DOHH2 (cell line): Measurements from ENCODE around the gene AKAIN1.
A peak's percentile ranks its signal among the peaks of the same experiment; 100 is the strongest.

ENCODE experiments used
- H3F3A ChIP-seq: fragments of 200-600 bp; sonication (generic), shearing (Covaris generic); 2 replicates; pipeline ENCODE4 v1.6.0; 2016; ENCODE audit warnings: antibody characterized with exemption, mild to moderate bottlenecking; ENCODE audit not compliant: control insufficient read depth, insufficient read depth
- H3K27ac ChIP-seq: fragments of 200-600 bp; sonication (generic); 2 replicates; pipeline ENCODE4 v1.5.1; 2014; ENCODE audit warnings: low read depth, mild to moderate bottlenecking, low read length, moderate library complexity
- H3K27me3 ChIP-seq: fragments of 200-600 bp; sonication (generic); 2 replicates; pipeline ENCODE4 v1.6.1; 2014; ENCODE audit warnings: mild to moderate bottlenecking, low read length, mixed read lengths; ENCODE audit not compliant: control insufficient read depth
- H3K36me3 ChIP-seq: fragments of 200-600 bp; sonication (generic); 2 replicates; pipeline ENCODE4 v1.6.1; 2014; ENCODE audit warnings: mild to moderate bottlenecking, low read length, moderate library complexity, mixed read lengths; ENCODE audit not compliant: control insufficient read depth
- H3K4me1 ChIP-seq: fragments of 200-600 bp; sonication (generic); 2 replicates; pipeline ENCODE4 v1.6.1; 2014; ENCODE audit warnings: mild to moderate bottlenecking, low read length, mixed read lengths; ENCODE audit not compliant: control insufficient read depth
- H3K4me2 ChIP-seq: fragments of 200-600 bp; sonication (generic); 2 replicates; pipeline ENCODE4 v1.6.0; 2014; ENCODE audit warnings: mild to moderate bottlenecking, low read length, moderate library complexity
- H3K4me3 ChIP-seq: fragments of 200-600 bp; sonication (generic); 2 replicates; pipeline ENCODE4 v1.5.1; 2014; ENCODE audit warnings: mild to moderate bottlenecking, low read length, mixed read lengths
- H3K79me2 ChIP-seq: fragments of 200-600 bp; sonication (generic); 2 replicates; pipeline ENCODE4 v1.6.1; 2014; ENCODE audit warnings: mild to moderate bottlenecking, low read length, mixed read lengths; ENCODE audit not compliant: control insufficient read depth
- H3K9me2 ChIP-seq: fragments of 200-600 bp; sonication (generic); replicated peaks from 2 replicates; pipeline ENCODE4 v1.6.1; 2014; ENCODE audit warnings: mild to moderate bottlenecking, low read length, mixed read lengths; ENCODE audit not compliant: control insufficient read depth
- H3K9me3 ChIP-seq: fragments of 200-600 bp; sonication (generic); 2 replicates; pipeline ENCODE4 v1.6.1; 2014; ENCODE audit warnings: antibody characterized with exemption, low read length, mixed read lengths; ENCODE audit not compliant: control insufficient read depth, insufficient read depth
- H4K20me1 ChIP-seq: fragments of 200-600 bp; sonication (generic); 2 replicates; pipeline ENCODE4 v1.6.0; 2014; ENCODE audit warnings: low read depth, mild to moderate bottlenecking, antibody characterized with exemption, low read length, moderate library complexity; ENCODE audit not compliant: control insufficient read depth, insufficient read depth
- CTCF ChIP-seq: fragments of 200-600 bp; sonication (generic); IDR thresholded peaks from one replicate; pipeline ENCODE4 v1.5.1; 2014; ENCODE audit warnings: antibody characterized with exemption, mild to moderate bottlenecking, low read depth, low read length; ENCODE audit not compliant: poor library complexity, severe bottlenecking
- EZH2phosphoT487 ChIP-seq: fragments of 200-600 bp; sonication (generic); IDR thresholded peaks from 2 replicates; pipeline ENCODE4 v1.6.1; 2017; ENCODE audit warnings: borderline replicate concordance, mild to moderate bottlenecking, antibody characterized with exemption, low read length, moderate library complexity, mixed read lengths

Gene AKAIN1

GRCh38 chr18:5106730-5107129, 90.3 kb downstream of the AKAIN1 start:
- Histone ChIP-seq H3K4me3 (no peak overlapping the region), H3K9me2 (no peaks in the 10 kb centered on the region), H3K27me3 (peaks cover 4% of the 10 kb centered on the region; the same call in 1 of the 2 replicates), H3K4me1 (no peaks in the 10 kb centered on the region), H3K27ac (no peak overlapping the region), H3K79me2 (no peaks in the 10 kb centered on the region), H4K20me1 (no peaks in the 10 kb centered on the region), H3K4me2 (no peak overlapping the region), H3K9me3 (no peaks in the 10 kb centered on the region), H3K36me3 (no peaks in the 10 kb centered on the region), H3F3A (no peaks in the 10 kb centered on the region)
- no peak for TF ChIP-seq EZH2phosphoT487
- TF ChIP-seq CTCF, result peak; percentile 49

- TF ChIP-seq CTCF (no peak), EZH2phosphoT487 (no peak)
- H3K79me2 ChIP-seq, result no peaks in the 10 kb centered on the region
- no peaks in the 10 kb centered on the region for H3K4me1 ChIP-seq
- H3K9me3 ChIP-seq, result no peaks in the 10 kb centered on the region
- H4K20me1 ChIP-seq, result no peaks in the 10 kb centered on the region
- no peak overlapping the region for H3K27ac ChIP-seq
- H3K27me3 ChIP-seq, result peaks cover 4% of the 10 kb centered on the region; the same call in 1 of the 2 replicates
- no peak overlapping the region for H3K4me3 ChIP-seq
- H3K36me3 ChIP-seq, result no peaks in the 10 kb centered on the region
- H3F3A ChIP-seq, result no peaks in the 10 kb centered on the region
- no peak overlapping the region for H3K4me2 ChIP-seq
- no peaks in the 10 kb centered on the region for H3K9me2 ChIP-seq
These were observed 92.8 kb downstream of the AKAIN1 start for GRCh38 chr18:5104246-5104645.

GRCh38 chr18:5103693-5104092, 93.4 kb downstream of the AKAIN1 start:
- no peaks in the 10 kb centered on the region for H3K4me1 ChIP-seq
- H3K9me3 ChIP-seq, result no peaks in the 10 kb centered on the region
- peaks cover 4% of the 10 kb centered on the region; the same call in 1 of the 2 replicates for H3K27me3 ChIP-seq
- H3K79me2 ChIP-seq, result no peaks in the 10 kb centered on the region
- no peak overlapping the region for H3K27ac ChIP-seq
- TF ChIP-seq EZH2phosphoT487 (no peak), CTCF (no peak)
- no peak overlapping the region for H3K4me2 ChIP-seq
- H3K4me3 ChIP-seq, result no peak overlapping the region
- no peaks in the 10 kb centered on the region for H3F3A ChIP-seq
- no peaks in the 10 kb centered on the region for H3K36me3 ChIP-seq
- H3K9me2 ChIP-seq, result no peaks in the 10 kb centered on the region
- no peaks in the 10 kb centered on the region for H4K20me1 ChIP-seq

- no peaks in the 10 kb centered on the region for H3K9me2 ChIP-seq
- no peaks in the 10 kb centered on the region for H3K9me3 ChIP-seq
- peaks cover 4% of the 10 kb centered on the region; the same call in 1 of the 2 replicates for H3K27me3 ChIP-seq
- no peak overlapping the region for H3K27ac ChIP-seq
- no peaks in the 10 kb centered on the region for H3K4me1 ChIP-seq
- H3F3A ChIP-seq, result no peaks in the 10 kb centered on the region
- H3K4me3 ChIP-seq, result no peak overlapping the region
- TF ChIP-seq CTCF (no peak), EZH2phosphoT487 (no peak)
- no peak overlapping the region for H3K4me2 ChIP-seq
- no peaks in the 10 kb centered on the region for H3K79me2 ChIP-seq
- no peaks in the 10 kb centered on the region for H4K20me1 ChIP-seq
- no peaks in the 10 kb centered on the region for H3K36me3 ChIP-seq
These were observed 93.8 kb downstream of the AKAIN1 start for GRCh38 chr18:5103286-5103685.
